Brain microvascular endothelial cell (primary cell): ENCODE measurements around the gene AGO4.
"Not testable (repeated sequence)": the region's sequence is repeated elsewhere in the genome, so short reads cannot be mapped to it uniquely, and the experiment has no call there.

Source experiments
- DNase-seq: peaks from one replicate; pipeline ENCODE4 v3.0.0-alpha.2; 2020
- H3K27ac ChIP-seq: fragments of 250-450 bp; sonication (Bioruptor Pico); 2 replicates; pipeline ENCODE4 v1.5.1; 2020; ENCODE audit warnings: mild to moderate bottlenecking, moderate library complexity
- H3K27me3 ChIP-seq: fragments of 250-450 bp; sonication (Bioruptor Pico); replicated peaks from 2 replicates; pipeline ENCODE4 v1.5.1; 2020; ENCODE audit warnings: mild to moderate bottlenecking
- H3K36me3 ChIP-seq: fragments of 250-450 bp; sonication (Bioruptor Pico); replicated peaks from 2 replicates; pipeline ENCODE4 v1.5.1; 2020; ENCODE audit warnings: mild to moderate bottlenecking
- H3K4me3 ChIP-seq: 2 replicates; pipeline ENCODE4 v1.5.1; 2011; ENCODE audit warnings: low read depth, mild to moderate bottlenecking, control low read depth, low read length, moderate library complexity
- CTCF ChIP-seq: IDR thresholded peaks from 2 replicates; pipeline ENCODE4 v1.5.1; 2011; ENCODE audit warnings: low read depth, mild to moderate bottlenecking, moderate library complexity, low read length, control low read depth, inconsistent platforms; ENCODE audit errors: missing control alignments
- in situ Hi-C: cut with HindIII; loops from 2 replicates; pipeline ENCODE4 v1.10.0; 2017; ENCODE audit warnings: low sequenced_read_pairs, low pct_ligation_motif_present

Gene AGO4

GRCh38 chr1:35863881-35864625 is 56.2 kb downstream of the AGO4 start:
- DNase-seq: no peak
- in situ Hi-C loops: no loop called here
- Histone ChIP-seq H3K4me3 (no peak overlapping the region), H3K27me3 (no peaks in the 10 kb centered on the region), H3K27ac (no peak overlapping the region), H3K36me3 (no peaks in the 10 kb centered on the region)
- no peak for TF ChIP-seq CTCF

- H3K4me3 ChIP-seq: no peak overlapping the region
- in situ Hi-C loops: no loop called here
- H3K36me3 ChIP-seq: no peaks in the 10 kb centered on the region
- no peak for TF ChIP-seq CTCF
- no peak overlapping the region for H3K27ac ChIP-seq
- no peak for DNase-seq
- H3K27me3 ChIP-seq: no peaks in the 10 kb centered on the region
These were observed 57.0 kb downstream of the AGO4 start for GRCh38 chr1:35864813-35865212.

DNA sequence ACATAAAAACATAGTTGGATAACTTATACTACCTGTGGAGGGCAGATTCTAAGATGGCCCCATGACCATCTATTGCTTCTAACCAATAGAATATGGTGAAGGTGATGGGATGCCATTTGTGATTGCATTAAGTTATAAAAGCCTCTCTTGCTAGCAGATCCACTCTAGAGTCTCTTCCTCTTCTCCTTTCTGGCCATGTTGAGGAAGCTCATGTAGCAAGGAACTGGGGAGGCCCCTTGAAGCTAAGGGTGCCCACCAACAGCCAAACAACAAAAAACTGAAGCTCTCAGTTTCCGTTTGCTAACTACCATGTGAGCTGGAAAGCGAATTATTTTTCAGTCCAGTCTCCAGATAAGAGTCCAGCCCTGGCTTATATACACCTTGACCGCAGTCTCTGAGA is 59.2 kb downstream of the AGO4 start:
- in situ Hi-C loops: no loop called here
- DNase-seq: no peak
- no peak overlapping the region for H3K4me3 ChIP-seq
- TF ChIP-seq CTCF: no peak
- no peaks in the 10 kb centered on the region for H3K36me3 ChIP-seq
- H3K27ac ChIP-seq: no peak overlapping the region
- no peaks in the 10 kb centered on the region for H3K27me3 ChIP-seq

DNA sequence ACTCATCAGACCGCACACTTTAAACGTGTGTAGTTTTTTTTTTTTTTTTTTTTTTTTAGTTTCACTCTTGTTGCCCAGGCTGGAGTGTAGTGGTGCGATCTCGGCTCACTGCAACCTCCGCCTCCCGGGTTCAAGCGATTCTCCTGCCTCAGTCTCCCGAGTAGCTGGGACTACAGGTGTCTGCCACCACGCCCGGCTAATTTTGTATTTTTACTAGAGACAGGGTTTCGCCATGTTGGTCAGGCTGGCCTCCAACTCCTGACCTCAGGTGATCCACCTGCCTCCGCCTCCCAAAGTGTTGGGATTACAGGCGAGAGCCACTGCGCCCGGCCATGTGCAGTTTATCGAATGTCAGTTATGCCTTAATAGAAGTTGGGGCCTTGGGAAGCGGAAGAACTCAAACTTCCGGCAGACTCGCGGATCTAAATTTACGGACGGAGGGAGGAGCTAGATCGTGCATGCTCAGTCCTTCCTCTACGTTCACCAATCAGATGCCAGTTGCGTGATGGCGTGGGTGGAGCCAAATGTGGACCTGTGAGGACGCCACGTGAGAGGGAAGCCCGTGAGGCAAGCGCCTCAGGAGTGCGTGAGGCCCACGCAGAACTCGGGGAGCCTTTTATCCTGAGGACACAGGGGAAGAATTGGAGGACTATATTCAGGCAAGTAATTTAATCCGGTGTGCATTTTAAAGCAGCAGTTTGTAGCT is 61.6 kb downstream of the AGO4 start:
- DNase-seq, H3K36me3 ChIP-seq, H3K27ac ChIP-seq, H3K4me3 ChIP-seq, H3K27me3 ChIP-seq, in situ Hi-C loops: not testable (repeated sequence)

GRCh38 chr1:35870651-35871309 is 63.0 kb downstream of the AGO4 start:
- DNase-seq: no peak
- no peaks in the 10 kb centered on the region for H3K36me3 ChIP-seq
- H3K27ac ChIP-seq: no peak overlapping the region
- no peak for TF ChIP-seq CTCF
- in situ Hi-C loops: no loop called here
- no peaks in the 10 kb centered on the region for H3K27me3 ChIP-seq
- H3K4me3 ChIP-seq: no peak overlapping the region

- no peaks in the 10 kb centered on the region for H3K36me3 ChIP-seq
- no peak for TF ChIP-seq CTCF
- no peak for DNase-seq
- H3K27ac ChIP-seq: no peak overlapping the region
- no peaks in the 10 kb centered on the region for H3K27me3 ChIP-seq
- no peak overlapping the region for H3K4me3 ChIP-seq
- in situ Hi-C loops: no loop called here
These were observed 65.5 kb downstream of the AGO4 start for GRCh38 chr1:35873243-35873750.

DNA sequence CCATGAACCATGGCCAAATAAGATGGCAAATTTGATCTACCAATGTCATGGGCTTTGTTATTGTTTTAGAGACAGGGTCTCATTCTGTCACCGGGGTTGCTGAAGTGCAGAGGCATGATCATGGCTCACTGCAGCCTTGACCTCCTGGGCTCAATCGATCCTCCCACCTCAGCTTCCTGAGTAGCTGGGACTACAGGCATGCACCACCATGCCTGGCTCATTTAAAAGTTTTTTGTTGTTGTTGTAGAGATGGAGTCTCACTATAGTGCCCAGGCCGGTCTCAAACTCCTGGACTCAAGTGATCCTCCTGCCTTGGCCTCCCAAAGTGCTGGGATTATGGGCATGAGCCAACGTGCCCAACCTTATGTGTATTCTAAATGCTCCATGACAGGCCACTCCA is 66.3 kb downstream of the AGO4 start:
- H3K27me3 ChIP-seq, in situ Hi-C loops, H3K27ac ChIP-seq, H3K36me3 ChIP-seq, DNase-seq, H3K4me3 ChIP-seq: not testable (repeated sequence)
